Cardiac fibroblast (primary cell): ENCODE data around the gene LRMDA.

Experiments used
- DNase-seq, 2 donors: peaks; one replicate each; pipeline versions ENCODE4 v3.0.0 to v3.0.0-alpha.2; 2010; ENCODE audit warnings: low read depth in 2 of 2
- H3K4me3 ChIP-seq, 2 donors: replicated peaks in 1 of 2; 1 replicate in 1 of 2; 2 replicates in 1 of 2; pipeline ENCODE4 v1.5.1; 2011; ENCODE audit warnings: low read depth in 2 of 2, low read length in 2 of 2, mild to moderate bottlenecking in 2 of 2, moderate library complexity in 1 of 2
- CTCF ChIP-seq: IDR thresholded peaks from one replicate; pipeline ENCODE4 v1.5.1; 2011; ENCODE audit warnings: low read depth, mild to moderate bottlenecking, low read length, inconsistent platforms

The LRMDA gene

GRCh38 chr10:75480374-75480773 lies 49.0 kb downstream of the LRMDA start:
- no peak overlapping the region for H3K4me3 ChIP-seq
- no peak for DNase-seq
- TF ChIP-seq CTCF = no peak

- TF ChIP-seq CTCF = no peak
- no peak overlapping the region for H3K4me3 ChIP-seq
- DNase-seq = no peak
Measured at GRCh38 chr10:75483188-75483587, 51.8 kb downstream of the LRMDA start.

GRCh38 chr10:75484717-75485116 lies 53.3 kb downstream of the LRMDA start:
- DNase-seq = no peak
- no peak for TF ChIP-seq CTCF
- no peak overlapping the region for H3K4me3 ChIP-seq

- H3K4me3 ChIP-seq = no peak overlapping the region
- TF ChIP-seq CTCF = no peak
- DNase-seq = no peak
Measured at GRCh38 chr10:75486591-75486990, 55.2 kb downstream of the LRMDA start.

GRCh38 chr10:75487087-75487754 lies 55.8 kb downstream of the LRMDA start:
- TF ChIP-seq CTCF = no peak
- H3K4me3 ChIP-seq = no peak overlapping the region
- DNase-seq = peak in 1 of 2 donors; percentile 35

- no peak overlapping the region for H3K4me3 ChIP-seq
- DNase-seq = no peak
- no peak for TF ChIP-seq CTCF
Measured at GRCh38 chr10:75487755-75488125, 56.3 kb downstream of the LRMDA start.
